ENCODE data around the gene TTC9. TPM values are rescaled to one million over a fixed set of nuclear protein-coding genes. Genes with fewer than 3 reads are reported as not detected.

The TTC9 gene
- total and polyA plus RNA-seq, 2 experiments from 2014 or later: 10.3 to 34.2 TPM

GRCh38 chr14:70680748-70681147 is 39.0 kb downstream of the TTC9 start (continued):
- no peak for TF ChIP-seq CTCF (conservative IDR thresholded peaks at IDR 0.05; ENCODE audit: low read depth in 2 of 2)

GRCh38 chr14:70683983-70684382 is 42.3 kb downstream of the TTC9 start:
- Mint-ChIP-seq H3K9me3 (no peaks in the 10 kb centered on the region), H3K4me1 (peaks cover 35% of the 10 kb centered on the region), H3K27me3 (ENCODE audit: insufficient read depth, low read depth, poor library complexity) (peaks cover 2% of the 10 kb centered on the region), H3K27ac (no peak overlapping the region), H3K4me3 (no peak overlapping the region), H3K36me3 (ENCODE audit: low read depth) (no peaks in the 10 kb centered on the region)
- Histone ChIP-seq H3K27me3 (ENCODE audit: insufficient read depth) (no peaks in the 10 kb centered on the region), H3K27ac (ENCODE audit: low read depth) (no peak overlapping the region), H4K20me1 (replicated peaks; ENCODE audit: insufficient read depth) (no peaks in the 10 kb centered on the region), H3K4me2 (no peak overlapping the region), H3K36me3 (ENCODE audit: insufficient read depth) (no peaks in the 10 kb centered on the region), H3K9me2 (ENCODE audit: insufficient read depth) (no peaks in the 10 kb centered on the region), H2AFZ (no peak overlapping the region), H3F3A (replicated peaks; ENCODE audit: low read depth) (no peaks in the 10 kb centered on the region), H3K4me3 (no peak overlapping the region), H3K79me2 (replicated peaks; ENCODE audit: insufficient read depth) (no peaks in the 10 kb centered on the region), H3K4me1 (ENCODE audit: insufficient read depth) (peaks cover 27% of the 10 kb centered on the region)
- ATAC-seq (no peak), DNase-seq (ENCODE audit: low spot score) (no peak)
- TF ChIP-seq EZH2phosphoT487 (IDR thresholded peaks at IDR 0.05; ENCODE audit: unreplicated experiment) (no peak), ETS1 (IDR thresholded peaks at IDR 0.05) (no peak), ZNF114 (CRISPR knock-in tag; IDR thresholded peaks at IDR 0.05) (no peak), NANOG (IDR thresholded peaks at IDR 0.05; ENCODE audit: borderline replicate concordance) (no peak), STAT1 (IDR thresholded peaks at IDR 0.05; ENCODE audit: unreplicated experiment) (no peak), ZNF462 (CRISPR knock-in tag; IDR thresholded peaks at IDR 0.05) (no peak), POLR2AphosphoS5 (IDR thresholded peaks at IDR 0.05; ENCODE audit: low read depth) (no peak), JUNB (IDR thresholded peaks at IDR 0.05; ENCODE audit: unreplicated experiment) (no peak), CTCF (conservative IDR thresholded peaks at IDR 0.05; ENCODE audit: low read depth in 2 of 2) (no peak), EZH2 (IDR thresholded peaks at IDR 0.05; ENCODE audit: low read depth, unreplicated experiment) (no peak), REST (IDR thresholded peaks at IDR 0.05; ENCODE audit: unreplicated experiment) (no peak)
